Measurements from ENCODE around the gene AP5S1. TPM values are rescaled to one million over a fixed set of nuclear protein-coding genes. Genes with fewer than 3 reads are reported as not detected.

AP5S1 gene
- total RNA-seq, 1 experiment from 2014 or later, result 24.6 TPM

- no peak for DNase-seq
Measured at GRCh38 chr20:3874194-3874844, 54.0 kb downstream of the AP5S1 start.

GRCh38 chr20:3875378-3875974, 55.1 kb downstream of the AP5S1 start:
- Histone ChIP-seq H3K27me3 (no peaks in the 10 kb centered on the region), H3K9me3 (no peaks in the 10 kb centered on the region), H3K36me3 (peaks cover 11% of the 10 kb centered on the region), H3K4me3 (no peak overlapping the region)
- no peak for DNase-seq

More at GRCh38 chr20:3874194-3874844, 54.0 kb downstream of the AP5S1 start:
- Histone ChIP-seq H3K4me3 (no peak overlapping the region), H3K36me3 (peaks cover 11% of the 10 kb centered on the region), H3K27me3 (no peaks in the 10 kb centered on the region), H3K9me3 (no peaks in the 10 kb centered on the region)

DNA sequence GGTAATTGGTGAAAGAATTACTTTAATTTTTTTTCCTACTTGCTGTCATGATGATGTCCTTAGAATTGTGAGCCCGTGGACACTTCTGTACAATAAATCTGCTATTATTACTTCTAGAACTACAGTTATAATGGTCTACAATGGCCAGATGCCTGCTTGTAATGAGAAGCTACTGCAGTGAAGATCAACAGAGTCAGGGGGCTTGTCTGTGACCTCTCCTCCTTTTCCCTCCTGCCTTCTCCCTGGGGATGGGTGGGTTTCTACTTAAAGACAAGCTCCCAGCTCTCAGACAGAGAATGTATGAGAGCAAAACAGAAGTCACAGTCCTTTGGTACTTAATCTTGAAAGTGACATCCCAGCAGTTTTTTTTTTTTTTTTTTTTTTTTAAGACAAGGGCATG, 55.7 kb downstream of the AP5S1 start:
- H3K36me3 ChIP-seq, result peaks cover 11% of the 10 kb centered on the region
- no peak for DNase-seq
- H3K9me3 ChIP-seq, result no peaks in the 10 kb centered on the region
- H3K27me3 ChIP-seq, result no peaks in the 10 kb centered on the region
- no peak overlapping the region for H3K4me3 ChIP-seq

- DNase-seq, result no peak
- peaks cover 7% of the 10 kb centered on the region for H3K36me3 ChIP-seq
- H3K9me3 ChIP-seq, result no peaks in the 10 kb centered on the region
- no peaks in the 10 kb centered on the region for H3K27me3 ChIP-seq
- no peak overlapping the region for H3K4me3 ChIP-seq
Measured at GRCh38 chr20:3876676-3877075, 56.3 kb downstream of the AP5S1 start.

Other genes starting within 250 kb of the AP5S1 start
- gene GFRA4, start 157.1 kb upstream of the AP5S1 start, total RNA-seq (2014; rRNA removed; shearing (Covaris generic); ENCODE audit: low replicate concordance), result not detected in 2 replicates
- gene ADAM33, start 138.5 kb upstream of the AP5S1 start, total RNA-seq (2014; rRNA removed; shearing (Covaris generic); ENCODE audit: low replicate concordance), result 4.9 and 7.3 TPM in 2 replicates
- gene SIGLEC1, start 107.9 kb upstream of the AP5S1 start, total RNA-seq (2014; rRNA removed; shearing (Covaris generic); ENCODE audit: low replicate concordance), result not detected in 2 replicates
- 0.03 TPM in 1 of 2 replicates, not detected in the other for gene HSPA12B, start 87.9 kb upstream of the AP5S1 start, total RNA-seq (2014; rRNA removed; shearing (Covaris generic); ENCODE audit: low replicate concordance)
- gene ADISSP, start 52.8 kb upstream of the AP5S1 start, total RNA-seq (2014; rRNA removed; shearing (Covaris generic); ENCODE audit: low replicate concordance), result 42.8 and 66.6 TPM in 2 replicates
- 0.95 TPM in 1 of 2 replicates, not detected in the other for gene SPEF1, start 39.1 kb upstream of the AP5S1 start, total RNA-seq (2014; rRNA removed; shearing (Covaris generic); ENCODE audit: low replicate concordance)
- gene CENPB, start 33.8 kb upstream of the AP5S1 start, total RNA-seq (2014; rRNA removed; shearing (Covaris generic); ENCODE audit: low replicate concordance), result 50.0 and 81.5 TPM in 2 replicates
- 13.9 and 16.0 TPM in 2 replicates for gene CDC25B, start 24.2 kb upstream of the AP5S1 start, total RNA-seq (2014; rRNA removed; shearing (Covaris generic); ENCODE audit: low replicate concordance)
- gene MAVS, start 26.3 kb downstream of the AP5S1 start, total RNA-seq (2014; rRNA removed; shearing (Covaris generic); ENCODE audit: low replicate concordance), result 4.4 and 6.2 TPM in 2 replicates
- gene PANK2, start 68.8 kb downstream of the AP5S1 start, total RNA-seq (2014; rRNA removed; shearing (Covaris generic); ENCODE audit: low replicate concordance), result 31.4 and 57.1 TPM in 2 replicates
- 2.8 and 4.6 TPM in 2 replicates for gene RNF24, start 195.0 kb downstream of the AP5S1 start, total RNA-seq (2014; rRNA removed; shearing (Covaris generic); ENCODE audit: low replicate concordance)